IPS-18a (cell line): ENCODE measurements around the gene PRPF39.
"Not testable (repeated sequence)": the region's sequence is repeated elsewhere in the genome, so short reads cannot be mapped to it uniquely, and the experiment has no call there.

Source experiments
- H3K27ac ChIP-seq: one replicate; pipeline ENCODE4 v1.5.1; 2013; ENCODE audit warnings: low read length
- H3K27me3 ChIP-seq: one replicate; pipeline ENCODE4 v1.6.1; 2013; ENCODE audit warnings: mild to moderate bottlenecking, low read length; ENCODE audit not compliant: control insufficient read depth, insufficient read depth
- H3K36me3 ChIP-seq: one replicate; pipeline ENCODE4 v1.6.1; 2013; ENCODE audit warnings: low read depth, low read length; ENCODE audit not compliant: control insufficient read depth
- H3K4me1 ChIP-seq: one replicate; pipeline ENCODE4 v1.6.1; 2013; ENCODE audit warnings: low read depth, low read length; ENCODE audit not compliant: control insufficient read depth
- H3K4me3 ChIP-seq: one replicate; pipeline ENCODE4 v1.5.1; 2013; ENCODE audit warnings: low read length
- H3K9ac ChIP-seq: one replicate; pipeline ENCODE4 v1.6.1; 2013; ENCODE audit warnings: mild to moderate bottlenecking, low read length, moderate library complexity
- H3K9me3 ChIP-seq: one replicate; pipeline ENCODE4 v1.6.1; 2013; ENCODE audit warnings: low read depth, low read length; ENCODE audit not compliant: control insufficient read depth

Gene PRPF39

DNA sequence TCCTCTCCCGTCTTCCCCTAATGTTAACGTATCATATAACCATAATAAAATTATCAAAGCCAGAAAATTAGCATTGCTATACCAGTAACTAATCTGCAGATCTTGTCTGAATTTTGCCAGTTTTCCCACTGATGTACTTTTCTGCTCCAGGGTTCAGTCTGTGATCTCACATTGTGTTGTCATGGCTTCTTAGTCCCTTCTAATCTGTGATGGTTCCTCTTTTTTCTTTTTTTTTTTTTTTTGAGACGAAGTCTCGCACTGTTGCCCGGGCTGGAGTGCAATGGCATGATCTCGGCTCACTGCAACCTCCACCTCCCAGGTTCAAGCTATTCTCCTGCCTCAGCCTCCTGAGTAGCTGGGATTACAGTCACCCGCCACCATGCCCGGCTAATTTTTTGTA lies 58.2 kb downstream of the PRPF39 start:
- not testable (repeated sequence) for H3K9me3 ChIP-seq, H3K27ac ChIP-seq, H3K27me3 ChIP-seq, H3K4me3 ChIP-seq, H3K9ac ChIP-seq, H3K4me1 ChIP-seq, H3K36me3 ChIP-seq

DNA sequence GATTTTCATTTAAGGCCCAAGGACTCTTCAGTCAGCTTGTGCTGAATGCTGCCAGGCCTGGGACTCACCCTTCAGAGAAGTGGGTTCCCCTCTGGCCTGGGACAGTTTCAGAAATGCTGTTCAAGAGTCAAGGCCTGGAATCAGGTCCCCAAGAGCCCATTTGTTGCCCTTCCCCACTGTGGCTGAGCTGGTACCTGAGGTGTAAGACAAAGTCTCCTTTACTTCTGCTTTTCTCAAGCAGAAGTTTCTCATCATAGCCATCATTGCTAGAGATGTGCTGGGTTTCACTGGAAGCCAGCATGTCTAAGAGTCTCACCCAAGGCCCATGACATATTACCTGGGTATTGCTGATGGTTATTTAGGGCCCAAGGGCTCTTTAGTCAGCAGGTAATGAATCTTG lies 60.7 kb downstream of the PRPF39 start:
- Histone ChIP-seq H3K27ac (no peak overlapping the region), H3K4me3 (no peak overlapping the region), H3K9ac (no peak overlapping the region), H3K4me1 (no peaks in the 10 kb centered on the region), H3K27me3 (no peaks in the 10 kb centered on the region), H3K9me3 (no peaks in the 10 kb centered on the region), H3K36me3 (no peaks in the 10 kb centered on the region)

- no peak overlapping the region for H3K9ac ChIP-seq
- H3K4me3 ChIP-seq: no peak overlapping the region
- H3K27me3 ChIP-seq: no peaks in the 10 kb centered on the region
- no peaks in the 10 kb centered on the region for H3K9me3 ChIP-seq
- no peak overlapping the region for H3K27ac ChIP-seq
- H3K4me1 ChIP-seq: no peaks in the 10 kb centered on the region
- H3K36me3 ChIP-seq: no peaks in the 10 kb centered on the region
Observed at GRCh38 chr14:45145214-45145613, 61.3 kb downstream of the PRPF39 start.

DNA sequence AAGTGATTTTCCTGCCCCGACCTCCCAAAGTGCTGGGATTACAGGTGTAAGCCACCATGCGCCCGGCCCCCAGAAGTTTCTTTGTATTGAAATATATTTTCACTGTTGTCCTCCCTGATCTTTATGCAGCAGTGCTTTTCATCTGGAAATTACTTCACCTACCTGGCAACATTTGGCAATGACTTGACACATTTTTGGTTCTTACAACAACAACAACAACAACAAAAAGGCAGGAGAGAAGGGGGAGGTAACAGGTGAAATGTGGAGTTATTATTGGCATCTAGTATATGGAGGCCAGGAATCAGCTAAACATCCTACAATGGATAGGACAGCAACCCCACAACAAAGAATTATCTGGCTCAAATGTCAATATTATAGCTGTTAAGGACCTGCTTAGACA lies 65.7 kb downstream of the PRPF39 start:
- Histone ChIP-seq H3K9ac (no peak overlapping the region), H3K27me3 (no peaks in the 10 kb centered on the region), H3K4me3 (no peak overlapping the region), H3K9me3 (no peaks in the 10 kb centered on the region), H3K27ac (no peak overlapping the region), H3K36me3 (peaks cover 5% of the 10 kb centered on the region), H3K4me1 (no peaks in the 10 kb centered on the region)

GRCh38 chr14:45150386-45150890 lies 66.5 kb downstream of the PRPF39 start:
- Histone ChIP-seq H3K36me3 (peaks cover 5% of the 10 kb centered on the region), H3K9me3 (no peaks in the 10 kb centered on the region), H3K4me1 (no peaks in the 10 kb centered on the region), H3K4me3 (no peak overlapping the region), H3K27me3 (no peaks in the 10 kb centered on the region), H3K27ac (no peak overlapping the region), H3K9ac (no peak overlapping the region)

DNA sequence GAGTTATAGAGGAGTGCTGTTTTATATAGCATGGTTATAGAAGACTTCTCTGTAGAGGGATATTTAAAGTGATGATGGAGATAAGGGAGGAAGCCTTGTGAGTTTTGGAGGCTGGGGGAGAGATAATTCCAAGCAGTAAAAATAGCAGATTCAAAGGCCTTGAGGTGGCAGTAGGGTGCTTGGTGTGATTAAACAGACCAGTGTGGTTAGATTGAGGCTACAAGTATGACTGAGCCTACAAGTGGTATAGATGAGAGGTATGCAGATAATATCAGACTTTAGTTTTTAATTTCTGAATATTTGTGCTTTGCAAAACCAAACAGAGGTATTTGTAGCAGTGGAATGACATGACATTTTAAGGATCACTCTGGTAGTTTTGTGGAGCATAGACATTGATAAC lies 72.2 kb downstream of the PRPF39 start:
- peaks cover 3% of the 10 kb centered on the region for H3K36me3 ChIP-seq
- H3K27me3 ChIP-seq: no peaks in the 10 kb centered on the region
- H3K4me3 ChIP-seq: no peak overlapping the region
- no peaks in the 10 kb centered on the region for H3K9me3 ChIP-seq
- H3K9ac ChIP-seq: no peak overlapping the region
- no peak overlapping the region for H3K27ac ChIP-seq
- no peaks in the 10 kb centered on the region for H3K4me1 ChIP-seq
